HG02610 (cell line): Measurements from ENCODE around the gene UGT2B7.

Experiments
- ATAC-seq: cut with Tn5 transposase; IDR thresholded peaks from one replicate; pipeline ENCODE4 v1.9.1; 2021; ENCODE audit warnings: mild to moderate bottlenecking, moderate library complexity; ENCODE audit not compliant: unreplicated experiment

Gene UGT2B7

GRCh38 chr4:69147334-69147733 lies 51.1 kb downstream of the UGT2B7 start:
- ATAC-seq = no peak

GRCh38 chr4:69154021-69154420 lies 57.7 kb downstream of the UGT2B7 start:
- no peak for ATAC-seq

- peak; percentile 46 for ATAC-seq
Measured at GRCh38 chr4:69156913-69157312, 60.6 kb downstream of the UGT2B7 start.
